LNCaP clone FGC (cell line): Measurements from ENCODE around the gene WSB1.
"Not testable (repeated sequence)": the region's sequence is repeated elsewhere in the genome, so short reads cannot be mapped to it uniquely, and the experiment has no call there.

Source experiments
- DNase-seq: peaks from one replicate; pipeline ENCODE4 v3.0.0-alpha.2; 2011; ENCODE audit warnings: low read depth
- H3K4me3 ChIP-seq: 2 replicates; pipeline ENCODE4 v1.5.1; 2011; ENCODE audit warnings: mild to moderate bottlenecking, low read depth, low read length, control low read depth
- CTCF ChIP-seq: IDR thresholded peaks from 2 replicates; pipeline ENCODE4 v1.5.1; 2012; ENCODE audit warnings: mild to moderate bottlenecking; ENCODE audit not compliant: control insufficient read depth, insufficient read depth; ENCODE audit errors: extremely low read depth

The WSB1 gene

GRCh38 chr17:27268394-27269085 is 25.4 kb upstream of the WSB1 start:
- H3K4me3 ChIP-seq: no peak overlapping the region
- TF ChIP-seq CTCF: no peak
- no peak for DNase-seq

DNA sequence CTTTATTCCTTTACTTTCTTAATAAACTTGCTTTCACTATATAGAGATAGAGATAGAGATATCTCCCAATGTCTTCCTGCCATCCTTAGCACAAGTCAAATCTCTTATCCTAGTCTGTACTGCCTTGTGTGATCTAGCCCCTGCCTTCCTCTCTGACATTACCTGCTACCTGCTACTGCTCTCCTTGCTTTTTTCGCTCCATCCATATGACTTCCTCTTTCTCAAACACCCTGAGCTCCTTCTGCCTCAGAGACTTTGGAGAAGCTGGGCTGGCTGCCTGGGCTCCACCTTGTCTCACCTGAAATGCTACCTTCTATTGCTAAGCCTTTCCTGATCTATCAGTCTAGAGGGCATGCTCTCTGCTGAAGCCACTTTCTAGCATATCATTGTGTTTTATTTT is 24.7 kb upstream of the WSB1 start:
- TF ChIP-seq CTCF: no peak
- H3K4me3 ChIP-seq: no peak overlapping the region
- DNase-seq: no peak

GRCh38 chr17:27269974-27270373 is 23.9 kb upstream of the WSB1 start:
- no peak overlapping the region for H3K4me3 ChIP-seq
- no peak for DNase-seq
- no peak for TF ChIP-seq CTCF

- TF ChIP-seq CTCF: no peak
- DNase-seq: no peak
- H3K4me3 ChIP-seq: no peak overlapping the region
Measured at GRCh38 chr17:27276653-27277156, 17.2 kb upstream of the WSB1 start.

GRCh38 chr17:27279132-27279531 is 14.8 kb upstream of the WSB1 start:
- not testable (repeated sequence) for DNase-seq, H3K4me3 ChIP-seq

- TF ChIP-seq CTCF: no peak
- H3K4me3 ChIP-seq: no peak overlapping the region
- no peak for DNase-seq
Measured at GRCh38 chr17:27280527-27280926, 13.4 kb upstream of the WSB1 start.

DNA sequence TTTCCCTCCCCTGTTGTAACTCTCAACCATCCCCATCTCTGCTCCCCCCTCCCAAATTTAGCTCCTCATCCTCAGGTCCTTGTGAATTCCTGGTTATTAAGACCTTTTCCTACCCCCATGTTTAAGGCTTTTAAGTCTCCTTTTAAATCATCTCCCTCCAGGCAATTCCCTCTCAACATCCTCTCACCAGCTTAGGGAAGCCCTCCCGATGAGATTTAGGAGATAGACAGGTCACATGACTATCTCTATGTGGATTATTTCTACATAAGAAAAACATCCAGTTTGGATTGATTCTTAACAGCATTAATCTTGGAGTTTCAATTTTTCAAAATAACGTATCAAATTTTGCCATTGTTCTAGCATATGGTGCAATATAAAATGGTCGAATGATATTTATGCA is 12.5 kb upstream of the WSB1 start:
- no peak for DNase-seq
- no peak overlapping the region for H3K4me3 ChIP-seq
- TF ChIP-seq CTCF: no peak
